GM19452 (cell line): Measurements from ENCODE around the gene AP2S1.
A peak's percentile ranks its signal among the peaks of the same experiment; 100 is the strongest.
"Not testable (repeated sequence)": the region's sequence is repeated elsewhere in the genome, so short reads cannot be mapped to it uniquely, and the experiment has no call there.

ENCODE experiments used
- ATAC-seq: cut with Tn5 transposase; IDR thresholded peaks from one replicate; pipeline ENCODE4 v1.9.1; 2021; ENCODE audit not compliant: unreplicated experiment

AP2S1 gene

DNA sequence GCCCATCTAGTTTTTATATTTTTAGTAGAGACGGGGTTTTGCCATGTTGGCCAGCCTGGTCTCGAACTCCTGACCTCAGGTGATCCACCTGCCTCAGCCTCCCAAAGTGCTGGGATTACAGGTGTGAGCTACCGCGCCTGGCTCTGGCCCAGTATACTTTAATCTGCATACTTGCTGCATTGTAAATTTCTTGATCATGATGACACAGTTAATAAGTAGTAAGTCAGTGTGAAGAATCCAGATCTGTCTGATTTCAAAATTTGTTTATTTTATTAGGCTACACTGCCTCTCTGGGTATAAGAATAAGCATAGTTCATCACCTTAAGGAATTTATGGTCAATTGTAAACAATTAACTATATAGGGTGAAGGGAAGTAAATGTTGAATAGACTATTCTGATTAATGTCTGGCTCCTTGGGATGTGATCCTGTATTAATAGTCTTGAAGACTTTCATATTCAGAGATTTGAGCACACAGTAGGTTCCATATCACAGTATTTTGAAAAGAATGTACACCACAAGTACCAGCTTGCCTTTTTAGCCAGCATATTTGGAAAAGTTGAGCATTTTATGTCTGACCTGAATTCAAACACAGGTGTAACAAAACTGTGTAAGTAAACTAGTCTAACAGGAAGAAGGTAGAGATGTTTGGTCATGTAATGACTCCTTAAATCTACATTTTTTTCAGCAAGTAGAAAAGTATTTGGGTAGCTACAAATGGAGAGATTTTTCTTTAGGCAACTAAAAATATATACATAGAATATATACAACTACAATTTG, 17.6 kb upstream of the AP2S1 start:
- ATAC-seq: no peak

DNA sequence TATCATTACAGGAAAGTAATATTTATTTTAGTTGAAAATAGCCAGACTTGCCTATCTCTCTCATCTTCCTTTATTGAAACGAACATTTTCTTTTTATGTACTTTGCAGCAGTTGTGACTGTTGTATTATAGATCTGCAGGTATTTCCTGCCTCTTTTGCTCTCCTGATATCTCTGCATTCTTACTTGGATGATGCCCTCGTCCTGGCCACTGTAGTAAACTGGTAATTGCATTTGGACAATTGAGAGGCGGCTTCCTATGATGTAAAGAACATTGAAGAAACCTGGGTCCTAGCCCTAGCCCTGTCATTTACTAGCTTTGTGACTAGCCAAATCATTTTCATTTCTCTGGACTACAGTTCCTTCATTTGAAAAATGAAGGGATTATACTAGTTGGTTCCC, 16.5 kb upstream of the AP2S1 start:
- ATAC-seq: no peak

DNA sequence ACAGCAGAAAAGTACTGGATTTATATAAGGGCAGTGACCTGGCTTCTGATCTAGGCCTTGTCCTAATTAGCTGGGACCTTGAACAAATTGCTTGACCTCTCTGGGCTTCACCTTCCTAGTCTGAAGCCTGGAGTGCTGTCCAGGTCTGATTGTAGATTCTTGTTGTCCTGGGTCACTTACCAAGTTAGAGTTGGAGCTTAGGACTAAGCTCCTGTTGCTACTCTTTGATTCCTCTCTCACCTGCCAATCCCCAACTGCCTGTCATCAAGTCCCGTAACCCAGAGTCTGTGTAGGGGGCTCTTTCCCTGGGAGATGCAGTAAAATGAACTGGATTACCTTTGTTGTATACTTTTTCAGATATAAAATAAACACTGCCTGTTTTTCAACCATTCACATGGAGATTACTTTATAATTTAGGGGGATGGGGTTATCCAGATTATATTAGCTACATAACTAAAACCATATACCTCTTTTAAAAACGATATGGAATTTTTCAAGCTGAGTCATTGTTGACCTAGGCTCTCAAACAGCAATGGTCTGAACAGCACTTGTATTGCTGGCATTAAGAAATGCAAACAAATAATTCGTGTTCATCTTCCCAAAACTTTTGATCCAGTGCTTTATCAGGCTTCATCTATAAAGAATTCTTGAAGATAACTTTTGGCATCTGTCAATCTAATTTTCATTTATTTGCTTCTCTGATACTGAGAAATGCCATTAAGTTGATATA, 15.9 kb upstream of the AP2S1 start:
- ATAC-seq: no peak

DNA sequence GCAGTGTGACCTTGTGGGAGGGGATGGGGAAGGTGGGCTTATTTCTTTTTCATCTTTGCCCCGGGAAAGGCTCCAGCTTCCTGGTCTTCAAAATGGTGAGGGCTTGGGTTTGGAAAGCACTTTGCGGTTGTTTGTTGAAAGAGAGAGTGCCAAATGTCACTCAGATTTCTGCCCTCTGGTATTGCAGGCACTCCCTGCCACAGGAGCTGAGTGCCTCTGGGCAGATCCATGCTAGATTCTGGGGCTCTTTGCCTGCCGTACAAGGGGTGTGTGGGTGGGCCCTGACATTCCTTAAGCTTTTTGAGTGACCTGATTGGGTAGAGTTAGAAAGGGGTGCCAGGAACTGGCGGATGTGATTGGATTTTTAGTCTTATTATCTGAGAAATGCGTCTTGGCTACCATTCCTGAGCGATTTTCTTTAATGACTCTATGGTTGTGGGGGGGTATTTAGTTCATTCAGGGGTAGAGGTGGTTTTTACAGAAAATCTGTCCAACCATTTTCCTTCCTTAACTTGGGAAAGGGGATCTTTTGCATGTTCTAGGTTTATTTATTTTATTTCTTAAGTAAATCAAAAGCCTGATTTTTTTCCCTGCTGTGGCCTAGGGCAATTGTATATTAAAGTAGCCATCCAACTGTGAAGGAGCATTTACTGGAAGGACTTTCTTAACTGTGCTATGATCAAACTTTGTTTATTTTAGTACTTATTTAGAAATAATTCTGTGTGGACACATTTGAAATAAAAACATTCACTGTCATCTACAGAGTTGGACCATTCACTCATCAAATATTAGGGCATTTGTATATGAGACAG, 13.4 kb upstream of the AP2S1 start:
- ATAC-seq: no peak

DNA sequence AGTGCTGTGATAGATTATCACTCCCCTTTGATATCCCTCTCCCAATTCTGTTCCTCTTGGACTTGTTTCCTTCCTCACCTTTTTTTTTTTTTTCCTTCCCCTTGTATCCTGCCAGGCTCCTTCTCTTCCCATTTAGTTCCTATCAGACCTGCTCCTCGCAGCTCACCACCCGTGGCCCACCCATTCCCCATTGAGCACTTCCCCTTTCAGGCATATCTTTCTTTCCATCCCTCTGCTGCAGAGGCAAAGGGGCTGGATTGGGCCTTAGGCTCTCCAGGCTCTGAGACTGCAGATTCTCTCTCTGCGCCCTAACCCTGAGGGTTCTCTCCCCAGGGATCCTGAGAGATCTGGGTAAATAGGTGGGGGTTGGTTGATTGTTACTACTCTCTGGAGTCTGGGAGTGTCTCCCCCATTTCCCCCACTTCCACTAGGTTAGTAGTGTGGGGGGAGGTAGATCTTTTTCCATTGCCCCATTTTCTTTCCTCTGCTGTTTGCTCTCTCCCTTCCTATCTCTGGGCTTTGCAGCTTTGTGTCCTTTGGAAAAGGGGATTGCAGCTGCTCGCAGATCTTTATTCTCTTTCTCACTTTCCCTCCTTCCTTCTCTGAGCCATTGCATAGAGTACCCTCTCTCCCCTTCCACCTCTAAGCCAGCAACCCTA, 12.5 kb upstream of the AP2S1 start:
- ATAC-seq: no peak

DNA sequence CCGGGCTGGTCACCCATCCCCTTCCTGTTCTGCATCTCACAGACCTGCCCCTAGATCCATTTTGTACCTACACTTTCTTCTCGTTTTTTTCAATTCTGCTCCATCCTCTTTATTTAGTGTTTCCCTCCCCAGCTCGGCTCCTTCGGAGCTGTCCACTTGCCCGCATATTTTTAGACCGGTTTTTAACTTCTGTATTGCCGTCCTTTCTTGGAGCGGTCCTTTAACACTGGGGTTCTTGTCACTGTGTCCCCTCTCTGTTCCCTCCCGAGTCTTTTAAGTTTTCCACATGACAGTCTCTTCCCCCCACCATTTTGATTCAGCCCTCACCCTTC, 11.8 kb upstream of the AP2S1 start:
- ATAC-seq: no peak

DNA sequence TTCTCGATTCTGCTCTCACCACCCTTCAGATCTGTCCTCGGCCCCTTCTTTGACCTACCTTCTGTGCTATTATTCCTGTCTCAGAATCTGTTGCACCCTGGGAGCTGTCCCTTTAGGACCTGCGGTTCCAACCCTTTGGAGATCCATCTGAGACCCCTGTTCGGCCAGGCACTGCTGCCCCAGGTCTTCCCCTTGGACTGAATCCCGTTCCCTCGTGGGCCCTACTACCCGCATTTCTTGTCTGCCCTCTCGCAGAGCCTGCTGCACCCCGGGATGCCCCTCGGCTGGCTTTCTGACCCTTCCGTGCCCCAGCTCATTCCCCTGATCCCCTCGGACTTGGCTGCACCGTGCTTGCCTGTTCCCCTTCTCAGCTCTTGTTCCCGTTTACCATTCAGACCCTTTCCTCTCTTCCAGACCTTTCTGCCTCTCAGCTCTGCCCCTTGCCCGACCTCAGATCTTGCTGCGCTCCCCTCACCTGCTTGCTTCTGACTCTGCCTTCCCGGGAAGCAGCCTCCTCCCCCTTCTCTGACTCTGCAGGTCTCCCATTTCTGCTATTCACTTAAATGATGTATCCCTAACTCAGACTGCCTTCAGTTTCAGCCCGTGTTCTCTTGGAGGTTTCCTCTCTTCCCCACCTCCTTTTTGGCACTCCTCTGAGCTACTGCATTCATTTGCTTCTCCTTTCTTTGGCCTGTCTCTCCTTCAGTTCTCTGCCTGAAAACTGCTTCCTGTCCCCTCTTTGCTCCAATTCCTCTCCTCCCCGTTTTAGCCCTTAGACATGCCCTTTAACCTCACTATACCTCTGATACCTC, 11.3 kb upstream of the AP2S1 start:
- no peak for ATAC-seq

DNA sequence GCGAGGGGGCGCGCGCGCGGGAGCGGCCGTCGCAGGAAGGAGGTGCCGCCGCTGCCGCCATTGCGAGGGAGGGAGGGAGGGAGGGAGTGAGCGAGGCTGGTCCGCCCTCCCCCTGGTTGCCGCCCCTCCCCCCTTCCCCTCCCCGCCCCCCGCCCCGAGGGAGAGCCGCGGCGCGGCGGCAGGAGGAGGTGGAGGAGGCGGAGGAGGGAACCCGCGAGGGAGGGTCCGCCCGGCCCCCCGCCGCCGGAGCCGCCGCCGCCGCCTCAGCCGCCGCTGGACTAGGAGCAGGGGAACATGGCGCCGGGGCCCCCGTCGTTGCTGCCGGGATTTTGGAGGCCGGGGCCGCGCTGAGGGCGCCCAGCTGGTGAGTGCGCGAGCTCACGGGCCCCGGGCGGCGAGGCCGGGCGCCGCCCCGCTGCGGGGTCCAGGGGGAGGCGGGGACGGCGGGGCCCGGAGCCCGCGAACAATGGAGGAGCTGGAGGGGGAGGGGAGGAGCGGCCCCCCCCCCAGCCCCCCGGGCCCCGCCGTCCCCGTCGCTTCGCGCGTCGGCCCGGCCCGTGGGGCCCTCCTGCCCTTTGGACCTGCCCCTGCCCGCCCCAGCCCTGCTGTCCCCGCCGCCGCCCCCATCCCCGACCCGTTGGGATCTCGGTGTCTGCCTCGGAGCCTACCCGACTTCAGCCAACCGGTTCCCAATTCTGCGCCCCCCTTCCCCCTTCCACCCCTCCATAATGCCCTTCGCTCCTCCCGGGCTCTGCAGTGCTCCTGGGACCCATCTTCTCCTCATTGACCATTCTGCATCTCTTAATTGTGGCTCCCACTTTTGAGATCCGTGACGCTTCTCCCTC, 10.4 kb upstream of the AP2S1 start, which contains the start of gene ARHGAP35:
Gene ARHGAP35, plus strand, starts transcription at position 152 of the 845 bp plus-strand sequence. CDS start 57,679 bp downstream, outside the sequence.
- no peak for ATAC-seq

DNA sequence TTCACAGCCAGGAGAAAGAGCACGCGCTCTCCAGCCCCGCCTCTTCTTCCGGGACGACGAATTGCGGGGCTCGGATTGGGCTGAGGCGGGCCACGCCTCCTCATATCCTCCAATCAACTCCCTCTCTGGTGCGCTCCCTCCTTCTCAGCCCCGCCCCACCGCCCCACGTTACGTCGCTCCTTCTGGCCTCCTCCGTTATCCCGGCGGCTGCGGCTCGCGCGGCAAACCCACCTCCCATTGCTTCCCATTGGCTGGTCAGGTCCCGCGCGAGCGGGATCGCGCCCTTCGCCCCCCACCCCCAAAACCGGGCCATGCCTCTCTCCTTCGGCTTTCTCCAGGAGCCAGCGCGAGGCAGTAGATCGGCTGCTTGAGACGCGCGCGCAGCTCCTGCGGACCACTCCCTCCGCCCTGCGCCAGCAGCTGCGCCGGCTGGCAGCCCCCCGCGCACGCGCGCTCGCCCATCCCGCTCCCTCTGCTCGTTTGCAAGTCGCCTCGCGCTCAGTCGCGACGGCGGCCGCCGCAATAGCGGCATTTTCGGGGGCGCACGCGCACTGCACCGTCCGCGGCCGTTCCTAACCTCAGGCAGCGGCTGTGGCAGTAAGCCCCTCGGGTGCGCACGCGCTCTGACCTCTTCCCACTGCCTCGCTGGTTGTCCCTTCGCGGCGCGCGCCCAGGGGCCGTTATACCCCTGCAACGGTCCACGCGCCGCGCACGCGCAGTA, 9.6 kb upstream of the AP2S1 start:
- peak; percentile 61 for ATAC-seq

DNA sequence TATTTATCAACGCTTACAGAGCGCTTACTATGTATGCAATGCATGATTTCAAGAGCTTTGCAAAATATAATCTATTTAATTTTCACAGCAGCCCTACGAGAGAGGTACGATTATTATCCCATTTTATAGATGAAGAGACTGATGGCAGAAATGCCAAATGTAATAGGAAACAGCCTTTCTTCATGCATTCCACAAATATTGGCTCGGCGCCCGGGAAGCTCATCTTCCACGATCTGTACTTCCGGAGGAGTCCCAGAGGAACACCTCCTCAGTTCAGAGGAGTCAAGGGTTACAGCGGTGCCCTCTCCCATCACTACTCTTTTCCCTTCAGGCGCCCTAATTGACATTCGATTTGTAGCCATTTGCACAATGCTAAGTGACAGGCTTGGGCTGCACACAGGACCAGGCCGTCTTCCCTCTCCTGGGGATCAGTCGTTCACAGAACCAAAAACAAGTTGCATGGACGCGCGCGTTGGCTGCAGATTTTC, 9.0 kb upstream of the AP2S1 start:
- peak; percentile 7 for ATAC-seq

DNA sequence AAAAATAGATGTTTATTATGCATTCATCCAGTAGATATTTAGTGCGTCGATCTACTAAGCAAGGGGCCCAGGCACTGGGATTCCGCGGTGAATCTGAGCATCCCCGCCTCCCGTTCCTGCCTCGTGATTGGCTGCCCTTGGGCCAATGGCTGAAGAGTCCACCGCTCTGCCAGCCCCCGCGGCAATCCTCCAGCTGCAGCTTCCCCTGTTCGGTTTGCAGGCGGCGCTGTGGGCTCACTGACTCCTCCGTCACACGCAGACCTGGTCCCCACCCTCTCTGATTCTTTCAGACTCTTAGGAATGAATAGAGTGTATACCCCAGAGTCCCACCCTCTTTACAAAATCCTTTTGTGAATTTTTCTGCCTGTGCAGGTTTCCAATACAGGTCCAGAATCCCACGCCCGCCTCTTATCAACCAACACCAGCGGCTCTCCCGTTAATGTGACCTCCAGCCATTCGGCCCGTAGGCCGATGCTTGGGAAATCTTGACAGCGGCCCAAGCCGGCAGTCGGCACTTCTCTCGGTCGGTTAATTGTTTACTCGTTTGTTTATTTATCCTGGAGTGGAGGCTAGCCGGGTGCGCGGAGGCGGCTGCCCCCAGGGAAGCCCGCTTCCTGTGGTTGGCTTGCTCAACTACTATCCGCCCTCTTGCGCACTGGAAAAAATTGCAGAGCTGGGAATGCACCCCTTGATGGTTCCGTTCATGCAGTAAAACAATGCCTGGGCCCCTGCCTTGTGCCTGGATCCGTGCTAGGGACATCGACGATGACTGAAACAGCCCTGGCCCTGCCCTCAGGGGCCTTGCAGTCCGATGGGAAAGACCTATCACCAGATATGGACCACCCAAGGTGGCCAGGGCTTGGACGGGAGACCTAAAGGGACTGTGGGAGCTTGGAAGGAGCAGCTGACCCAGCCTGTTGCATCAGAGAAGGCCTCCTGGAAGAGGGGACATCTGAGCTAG, 5.7 kb upstream of the AP2S1 start:
- peak; percentile 47 for ATAC-seq

DNA sequence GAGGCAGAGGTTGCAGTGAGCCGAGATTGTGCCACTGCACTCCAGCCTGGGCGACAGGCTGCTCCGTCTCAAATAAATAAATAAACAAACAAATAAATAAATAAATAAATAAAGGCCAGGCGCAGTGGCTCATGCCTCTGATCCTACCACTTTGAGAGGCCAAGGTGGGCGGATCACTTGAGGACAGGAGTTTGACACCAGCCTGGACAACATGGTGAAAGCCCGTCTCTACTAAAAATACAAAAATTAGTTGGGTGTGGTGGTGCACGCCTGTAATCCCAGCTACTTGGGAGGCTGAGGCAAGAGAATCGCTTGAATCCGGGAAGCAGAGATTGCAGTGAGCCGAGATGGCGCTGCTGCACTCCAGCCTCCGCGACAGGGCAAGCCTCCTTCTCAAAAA, 4.1 kb upstream of the AP2S1 start:
- not testable (repeated sequence) for ATAC-seq

DNA sequence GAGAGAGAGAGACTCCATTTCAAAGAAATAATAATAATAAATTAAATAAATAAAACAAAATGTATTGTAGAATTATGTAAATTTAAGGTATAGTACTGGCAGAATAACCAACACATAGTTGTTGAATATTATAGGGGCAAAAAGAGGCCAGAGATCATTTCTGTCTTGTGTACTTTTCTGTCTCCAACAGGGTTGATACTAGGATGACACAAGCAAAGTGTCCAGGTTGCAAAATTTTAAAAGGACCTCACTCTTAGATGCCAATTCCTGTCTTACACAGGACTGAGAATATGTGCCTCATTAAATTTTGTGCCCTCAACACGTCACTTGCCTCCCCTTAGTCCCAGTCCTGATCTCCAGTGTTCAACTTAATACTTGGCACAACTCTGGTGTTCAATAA, 2.2 kb upstream of the AP2S1 start:
- ATAC-seq: no peak

DNA sequence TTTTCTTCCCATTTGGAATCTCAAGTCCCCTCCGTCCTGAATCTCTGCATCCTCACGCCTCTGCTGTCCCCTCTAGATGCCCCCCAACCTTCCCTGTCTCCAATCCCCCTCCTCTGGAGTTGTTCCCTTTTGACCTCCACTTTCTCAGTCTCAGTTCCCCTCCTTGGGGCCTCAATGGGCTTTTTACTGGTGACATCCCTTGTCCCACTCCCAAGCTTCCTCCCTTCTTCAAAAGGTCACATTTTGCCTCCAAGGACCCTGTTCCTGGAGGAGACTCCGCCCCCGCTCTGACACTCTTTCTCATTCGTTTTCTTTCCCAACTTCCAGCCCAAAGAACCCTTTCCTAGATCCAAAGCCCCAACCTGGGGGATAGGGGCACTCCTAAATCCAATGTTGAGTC, 1.0 kb downstream of the AP2S1 start:
- ATAC-seq: no peak

DNA sequence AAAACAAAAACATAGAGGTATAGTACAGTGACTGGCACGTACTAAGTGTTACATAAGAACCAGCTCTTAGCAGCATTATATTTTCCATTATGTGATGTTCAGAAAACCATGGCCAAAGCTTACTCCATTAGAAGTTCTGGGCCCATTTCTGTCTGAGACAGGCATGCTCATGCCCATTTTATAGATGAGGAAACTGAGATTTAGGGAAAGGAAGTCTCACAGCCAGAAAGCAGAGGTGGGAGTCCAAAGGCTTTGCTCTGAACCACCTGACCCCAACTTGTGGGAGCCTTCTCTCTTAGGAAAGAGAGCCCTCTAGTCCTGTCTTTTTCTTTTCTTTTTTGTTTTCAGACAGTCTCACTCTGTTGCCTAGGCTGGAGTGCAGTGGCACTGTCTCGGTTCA, 2.3 kb downstream of the AP2S1 start:
- no peak for ATAC-seq

DNA sequence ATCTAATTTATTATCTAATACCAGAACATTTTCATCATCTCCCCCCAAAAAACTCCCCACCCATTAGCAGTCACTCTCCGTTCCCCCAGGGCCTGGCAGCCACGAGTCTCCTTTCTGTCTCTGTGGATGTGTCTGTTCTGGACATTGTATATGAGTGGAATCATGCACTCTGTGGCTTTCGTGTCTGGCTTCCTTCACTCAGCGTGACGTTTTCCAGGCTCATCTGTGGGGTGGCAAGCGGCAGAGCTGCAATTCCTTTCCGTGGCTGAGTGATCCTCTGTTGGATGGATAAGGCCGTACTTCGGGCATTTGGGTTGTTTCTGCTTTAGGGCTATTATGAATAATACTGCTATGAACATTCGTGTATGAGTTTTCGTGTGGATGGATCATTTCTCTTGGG, 3.1 kb downstream of the AP2S1 start:
- no peak for ATAC-seq

DNA sequence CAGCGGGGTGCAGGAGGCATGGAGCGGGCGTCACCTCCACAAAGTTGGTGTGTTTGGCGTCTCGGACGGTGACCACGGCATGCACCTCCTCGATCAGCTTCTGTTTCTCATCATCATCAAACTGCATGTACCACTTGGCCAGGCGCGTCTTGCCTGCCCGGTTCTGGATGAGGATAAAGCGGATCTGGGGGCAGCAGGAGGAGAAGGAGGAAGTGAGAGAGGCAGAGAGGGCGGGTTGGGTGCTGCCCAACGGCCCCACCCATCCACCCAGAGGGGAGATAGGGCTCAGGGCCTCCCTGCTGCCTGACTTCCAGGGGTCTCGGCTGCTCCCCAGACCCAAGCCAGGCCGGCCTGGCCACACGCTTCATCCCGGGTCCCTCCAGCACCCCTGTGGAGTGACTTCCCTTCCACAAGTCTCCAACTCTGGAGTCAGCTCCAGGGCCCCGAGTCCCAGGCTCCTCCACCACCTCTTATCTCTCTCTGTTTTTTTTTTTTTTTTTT, 4.6 kb downstream of the AP2S1 start:
- ATAC-seq: no peak
